B cell (primary cell): ENCODE data around the gene PBOV1. TPM values are rescaled to one million over a fixed set of nuclear protein-coding genes. Genes with fewer than 3 reads are reported as not detected.

ENCODE experiments used
- ATAC-seq: fragments of 200-7000 bp; cut with Tn5 transposase; one replicate; pipeline ENCODE4 v1.10.0; 2021; ENCODE audit warnings: low read depth, mild to moderate bottlenecking, moderate number of reproducible peaks, moderate library complexity
- CTCF ChIA-PET: fragments of 350-600 bp; sonication (Branson Sonifier 250); formaldehyde crosslinking; loops from one replicate; lab custom pipeline; 2021; ENCODE audit warnings: antibody characterized with exemption, inconsistent platforms; lab: Charles Lee
- POLR2A ChIA-PET: fragments of 350-600 bp; sonication (Branson Sonifier 250); formaldehyde crosslinking; loops from one replicate; lab custom pipeline; 2021; ENCODE audit warnings: antibody characterized with exemption; lab: Charles Lee
- DNase-seq: peaks from one replicate; pipeline ENCODE4 v3.0.0; 2013
- H2AFZ ChIP-seq: 2 replicates; pipeline ENCODE4 v1.6.1; 2012; ENCODE audit warnings: mild to moderate bottlenecking, low read depth, low read length; ENCODE audit not compliant: insufficient read depth, poor library complexity, severe bottlenecking
- H3K27ac ChIP-seq, 2 donors: 1 replicate in 1 of 2; 2 replicates in 1 of 2; pipeline ENCODE4 v1.5.1; 2012 to 2013; ENCODE audit warnings: low read length in 2 of 2, mild to moderate bottlenecking in 2 of 2, moderate library complexity in 1 of 2
- H3K27me3 ChIP-seq, 4 experiments: fragments of 200-600 bp in 1 of 4; sonication (generic) in 1 of 4; replicated peaks in 1 of 4; 1 replicate in 2 of 4; 2 replicates in 2 of 4; pipeline versions ENCODE4 v1.6.1 to v1.7.0; 2013 to 2016; ENCODE audit warnings: low read length in 3 of 4, mild to moderate bottlenecking in 2 of 4, mixed read lengths in 1 of 4, moderate library complexity in 1 of 4; ENCODE audit not compliant: insufficient read depth in 4 of 4, control insufficient read depth in 3 of 4; ENCODE audit errors: control extremely low read depth in 1 of 4
- H3K36me3 ChIP-seq, 2 experiments: replicated peaks in 1 of 2; 1 replicate in 1 of 2; 2 replicates in 1 of 2; pipeline versions ENCODE4 v1.6.1 to v1.7.1; 2013; ENCODE audit warnings: low read length in 1 of 2; ENCODE audit not compliant: insufficient read depth in 2 of 2, control insufficient read depth in 1 of 2; ENCODE audit errors: control extremely low read depth in 1 of 2, extremely low read depth in 1 of 2
- H3K4me1 ChIP-seq, 2 donors: fragments of 200-600 bp in 1 of 2; sonication (generic) in 1 of 2; 1 replicate in 1 of 2; 2 replicates in 1 of 2; pipeline versions ENCODE4 v1.5.1 to v1.6.1; 2013 to 2017; ENCODE audit warnings: low read length in 2 of 2; ENCODE audit not compliant: control insufficient read depth in 2 of 2, insufficient read depth in 2 of 2
- H3K4me2 ChIP-seq: replicated peaks from 2 replicates; pipeline ENCODE3; 2012; ENCODE audit warnings: mild to moderate bottlenecking, low read depth, low read length; ENCODE audit not compliant: poor library complexity, severe bottlenecking
- H3K4me3 ChIP-seq, 5 experiments: fragments of 200-600 bp in 1 of 5; sonication (generic) in 1 of 5; 1 replicate in 3 of 5; 2 replicates in 2 of 5; pipeline versions ENCODE4 v1.5.1 to v1.7.0; 2011 to 2016; ENCODE audit warnings: low read length in 4 of 5, mild to moderate bottlenecking in 4 of 5, low read depth in 2 of 5, control low read depth in 1 of 5, moderate library complexity in 1 of 5; ENCODE audit not compliant: insufficient read depth in 1 of 5; ENCODE audit errors: control extremely low read depth in 1 of 5, extremely low read depth in 1 of 5
- H3K79me2 ChIP-seq: fragments of 200-600 bp; sonication (generic); one replicate; pipeline ENCODE4 v1.6.0; 2016; ENCODE audit warnings: low read length; ENCODE audit not compliant: control insufficient read depth, insufficient read depth
- H3K9ac ChIP-seq: fragments of 200-600 bp; sonication (generic); 2 replicates; pipeline ENCODE4 v1.6.1; 2017; ENCODE audit warnings: mild to moderate bottlenecking, low read length, moderate library complexity
- H3K9me3 ChIP-seq, 3 donors: one replicate each; pipeline versions ENCODE4 v1.6.1 to v1.7.1; 2013; ENCODE audit warnings: low read length in 2 of 3; ENCODE audit not compliant: control insufficient read depth in 2 of 3, insufficient read depth in 1 of 3; ENCODE audit errors: control extremely low read depth in 1 of 3
- H4K20me1 ChIP-seq: 2 replicates; pipeline ENCODE4 v1.6.0; 2012; ENCODE audit warnings: mild to moderate bottlenecking, low read length; ENCODE audit not compliant: insufficient read depth, control insufficient read depth, poor library complexity, severe bottlenecking
- H3K27ac Mint-ChIP-seq: one replicate; pipeline ENCODE4 v1.8.0; 2021; ENCODE audit warnings: mixed read lengths
- H3K27me3 Mint-ChIP-seq: one replicate; pipeline ENCODE4 v1.8.0; 2021; ENCODE audit warnings: mixed read lengths
- H3K4me1 Mint-ChIP-seq: one replicate; pipeline ENCODE4 v1.8.0; 2021; ENCODE audit warnings: mixed read lengths
- H3K4me3 Mint-ChIP-seq: one replicate; pipeline ENCODE4 v1.8.0; 2021; ENCODE audit warnings: mixed read lengths
- H3K9me3 Mint-ChIP-seq: one replicate; pipeline ENCODE4 v1.8.0; 2022; ENCODE audit warnings: mixed read lengths; ENCODE audit not compliant: insufficient read depth
- EZH2 ChIP-seq: IDR thresholded peaks from 2 replicates; pipeline ENCODE4 v1.6.1; 2012; ENCODE audit warnings: borderline replicate concordance, low read depth, mild to moderate bottlenecking, moderate library complexity, low read length; ENCODE audit not compliant: insufficient read depth, poor library complexity, severe bottlenecking
- WGBS: methylation state at CpG from one replicate; pipeline ENCODE4 v1.1.5; 2013; ENCODE audit warnings: missing lambda C conversion rate; ENCODE audit not compliant: insufficient coverage; 5-methylcytosine and 5-hydroxymethylcytosine counted together
- intact Hi-C: fragments of 100-400 bp; cut with micrococcal nuclease; formaldehyde crosslinking; loops from one replicate; pipeline ENCODE4 v1.10.0; 2022
- polyA plus RNA-seq: library from polyadenylated mRNA; depleted of rRNA; stranded (reverse); fragments of >200 nt; gene quantifications from 2 replicates; pipeline ENCODE4 v1.2.3, GENCODE V29; 2012
- total RNA-seq, 2 donors: library from RNA; stranded (reverse); fragments of 120-200 nt in 1 of 2; gene quantifications; 1 replicate in 1 of 2; 2 replicates in 1 of 2; pipeline versions ENCODE4 v1.2.3 to v1.2.4, GENCODE V29; 2013 to 2022
- TF ChIP-seq, protein P1 (sequence below): fragments of 200-600 bp; IDR thresholded peaks from one replicate; pipeline ENCODE4 v1.8.0; 2022; ENCODE audit warnings: antibody characterized with exemption, mild to moderate bottlenecking

PBOV1 gene
- total and polyA plus RNA-seq, 2 donors (not counting 1 experiment from before 2014, with no cell fraction given): not detected

DNA sequence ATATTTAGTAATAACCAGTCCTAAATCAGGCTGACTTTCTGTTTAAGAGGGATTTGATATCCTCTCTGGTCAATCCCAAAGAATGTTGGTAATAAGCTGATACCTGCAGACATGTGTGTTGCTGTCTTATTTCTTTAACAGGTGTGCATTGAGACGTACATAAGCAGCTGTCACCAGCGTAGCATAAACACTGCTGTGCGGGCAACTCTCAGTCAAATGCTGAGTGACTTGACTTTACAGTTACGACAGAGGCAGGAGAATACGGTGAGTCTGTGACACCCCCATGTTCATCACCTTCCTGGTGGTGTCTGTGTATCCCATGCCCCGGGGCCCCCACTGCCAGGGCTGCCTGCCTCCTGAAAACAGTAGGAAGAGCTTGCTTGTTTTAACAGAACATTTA is 20.1 kb upstream of the PBOV1 start:
- no peaks in the 10 kb centered on the region for H3K79me2 ChIP-seq
- no peak overlapping the region for H3K27ac Mint-ChIP-seq
- H2AFZ ChIP-seq: no peak overlapping the region
- H3K4me3 ChIP-seq: no peak overlapping the region
- H3K27ac ChIP-seq: no peak overlapping the region
- H3K4me3 Mint-ChIP-seq: no peak overlapping the region
- TF ChIP-seq, protein P1, sequence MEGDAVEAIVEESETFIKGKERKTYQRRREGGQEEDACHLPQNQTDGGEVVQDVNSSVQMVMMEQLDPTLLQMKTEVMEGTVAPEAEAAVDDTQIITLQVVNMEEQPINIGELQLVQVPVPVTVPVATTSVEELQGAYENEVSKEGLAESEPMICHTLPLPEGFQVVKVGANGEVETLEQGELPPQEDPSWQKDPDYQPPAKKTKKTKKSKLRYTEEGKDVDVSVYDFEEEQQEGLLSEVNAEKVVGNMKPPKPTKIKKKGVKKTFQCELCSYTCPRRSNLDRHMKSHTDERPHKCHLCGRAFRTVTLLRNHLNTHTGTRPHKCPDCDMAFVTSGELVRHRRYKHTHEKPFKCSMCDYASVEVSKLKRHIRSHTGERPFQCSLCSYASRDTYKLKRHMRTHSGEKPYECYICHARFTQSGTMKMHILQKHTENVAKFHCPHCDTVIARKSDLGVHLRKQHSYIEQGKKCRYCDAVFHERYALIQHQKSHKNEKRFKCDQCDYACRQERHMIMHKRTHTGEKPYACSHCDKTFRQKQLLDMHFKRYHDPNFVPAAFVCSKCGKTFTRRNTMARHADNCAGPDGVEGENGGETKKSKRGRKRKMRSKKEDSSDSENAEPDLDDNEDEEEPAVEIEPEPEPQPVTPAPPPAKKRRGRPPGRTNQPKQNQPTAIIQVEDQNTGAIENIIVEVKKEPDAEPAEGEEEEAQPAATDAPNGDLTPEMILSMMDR: no peak
- no peak for TF ChIP-seq EZH2
- 93% methylated on average over 5 of the region's 6 CpGs for WGBS
- DNase-seq: no peak
- no peaks in the 10 kb centered on the region for H3K36me3 ChIP-seq
- H3K9ac ChIP-seq: no peak overlapping the region
- intact Hi-C loops: no loop called here
- ATAC-seq: no peak
- no peaks in the 10 kb centered on the region for H4K20me1 ChIP-seq
- ChIA-PET POLR2A (no interaction called here), CTCF (no interaction called here)
- H3K9me3 Mint-ChIP-seq: no peaks in the 10 kb centered on the region
- no peaks in the 10 kb centered on the region for H3K9me3 ChIP-seq
- peaks cover 30% of the 10 kb centered on the region for H3K27me3 Mint-ChIP-seq
- no peak overlapping the region for H3K4me2 ChIP-seq
- peaks cover 0 to 10% (median 0%) of the 10 kb centered on the region in 4 experiments for H3K27me3 ChIP-seq
- H3K4me1 Mint-ChIP-seq: no peaks in the 10 kb centered on the region
- no peaks in the 10 kb centered on the region for H3K4me1 ChIP-seq

DNA sequence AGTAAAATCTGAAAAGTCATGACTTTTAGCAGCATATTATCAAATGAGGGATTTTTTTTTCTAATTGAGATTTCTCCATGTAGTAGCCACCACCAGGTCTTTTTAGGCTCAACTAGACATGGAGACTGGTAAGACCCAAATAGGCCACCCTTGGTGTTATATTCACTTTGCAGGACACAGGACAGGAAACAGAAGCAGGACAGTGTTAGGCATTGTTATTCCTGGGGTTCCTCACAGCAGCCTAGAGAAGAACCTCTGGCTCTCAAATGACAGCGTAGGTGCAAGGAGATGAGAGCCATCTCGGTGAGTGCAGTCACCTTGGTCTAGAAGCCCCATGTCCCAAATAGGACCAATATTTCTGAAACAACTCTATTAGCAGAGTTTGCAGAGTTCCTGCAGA is 19.2 kb upstream of the PBOV1 start:
- DNase-seq: no peak
- Mint-ChIP-seq H3K9me3 (no peaks in the 10 kb centered on the region), H3K4me1 (peaks cover 3% of the 10 kb centered on the region), H3K27me3 (peaks cover 31% of the 10 kb centered on the region), H3K27ac (no peak overlapping the region), H3K4me3 (no peak overlapping the region)
- Histone ChIP-seq H3K4me3 (no peak overlapping the region), H3K9me3 (no peaks in the 10 kb centered on the region), H3K4me2 (no peak overlapping the region), H3K4me1 (peaks cover 0 to under 1% of the 10 kb centered on the region in 2 donors), H3K27me3 (peaks cover 0 to 10% (median 0%) of the 10 kb centered on the region in 4 experiments), H4K20me1 (no peaks in the 10 kb centered on the region), H3K9ac (no peak overlapping the region), H3K36me3 (no peaks in the 10 kb centered on the region), H2AFZ (no peak overlapping the region), H3K27ac (no peak overlapping the region), H3K79me2 (no peaks in the 10 kb centered on the region)
- ATAC-seq: no peak
- CTCF ChIA-PET: no interaction called here
- 83% methylated on average over 2 of the region's 2 CpGs for WGBS
- POLR2A ChIA-PET: no interaction called here
- intact Hi-C loops: no loop called here
- no peak for TF ChIP-seq EZH2
- TF ChIP-seq, protein P1: no peak
